SK-N-SH (cell line): Measurements from ENCODE around the gene GDPD4.

Experiments used
- CTCF ChIP-seq: fragments of 200-600 bp; sonication (generic); IDR thresholded peaks from 2 replicates; pipeline ENCODE4 v1.6.1; 2017; ENCODE audit warnings: antibody characterized with exemption, mild to moderate bottlenecking, moderate library complexity
- EZH2phosphoT487 ChIP-seq: fragments of 200-600 bp; sonication (generic); IDR thresholded peaks from 2 replicates; pipeline ENCODE4 v1.6.1; 2017; ENCODE audit warnings: low read depth, mixed run types, mild to moderate bottlenecking, antibody characterized with exemption, moderate library complexity, borderline replicate concordance
- IRF3 ChIP-seq: fragments of 150-350 bp; IDR thresholded peaks from 2 replicates; pipeline ENCODE4 v1.6.1; 2016; ENCODE audit warnings: mild to moderate bottlenecking, low read depth, low read length
- JUND ChIP-seq: IDR thresholded peaks from 2 replicates; pipeline ENCODE4 v1.4.0; 2012
- POLR2AphosphoS5 ChIP-seq: IDR thresholded peaks from 2 replicates; pipeline ENCODE4 v1.6.1; 2012; ENCODE audit warnings: low read depth, low read length
- RAD21 ChIP-seq: IDR thresholded peaks from 2 replicates; pipeline ENCODE4 v1.6.1; 2012; ENCODE audit warnings: mild to moderate bottlenecking, low read length

- TF ChIP-seq JUND: no peak
- TF ChIP-seq POLR2AphosphoS5: no peak
- TF ChIP-seq RAD21: no peak
- no peak for TF ChIP-seq EZH2phosphoT487
- no peak for TF ChIP-seq CTCF
- TF ChIP-seq IRF3: no peak
Measured at GRCh38 chr11:77250881-77251640, 50.4 kb downstream of the GDPD4 start.
